Gastrocnemius medialis (tissue), 4 donors: ENCODE measurements around the gene GNB1. TPM values are rescaled to one million over a fixed set of nuclear protein-coding genes. Genes with fewer than 3 reads are reported as not detected.
A peak's percentile ranks its signal among the peaks of the same experiment; 100 is the strongest.

Source experiments
- ATAC-seq, 2 donors: fragments of 150-250 bp; one replicate each; pipeline ENCODE4 v1.9.1; 2016
- DNase-seq, 2 donors: peaks; one replicate each; pipeline ENCODE4 v3.0.0-alpha.2; 2019
- H3K27ac ChIP-seq, 4 donors: fragments of 200-600 bp; sonication (generic); 1 replicate in 1 of 4; 2 replicates in 3 of 4; pipeline ENCODE4 v1.5.1; 2016 to 2018; ENCODE audit warnings: mild to moderate bottlenecking in 2 of 4, moderate library complexity in 1 of 4
- H3K27me3 ChIP-seq, 3 donors: fragments of 200-600 bp; sonication (generic) in 2 of 3; 1 replicate in 1 of 3; 2 replicates in 2 of 3; pipeline versions ENCODE4 v1.5.1 to v1.6.0; 2016 to 2019; ENCODE audit warnings: mild to moderate bottlenecking in 1 of 3, moderate library complexity in 1 of 3
- H3K36me3 ChIP-seq, 2 donors: fragments of 200-600 bp; sonication (generic) in 1 of 2; one replicate each; pipeline ENCODE4 v1.5.1; 2017 to 2018
- H3K4me1 ChIP-seq, 2 donors: fragments of 200-600 bp; sonication (generic) in 1 of 2; one replicate each; pipeline ENCODE4 v1.5.1; 2016 to 2017; ENCODE audit warnings: mild to moderate bottlenecking in 2 of 2
- H3K4me3 ChIP-seq, 4 donors: fragments of 200-600 bp; sonication (generic) in 3 of 4; 1 replicate in 1 of 4; 2 replicates in 3 of 4; pipeline ENCODE4 v1.5.1; 2016 to 2019; ENCODE audit warnings: mild to moderate bottlenecking in 2 of 4
- H3K9me3 ChIP-seq, 3 donors: fragments of 200-600 bp; sonication (generic) in 2 of 3; 1 replicate in 1 of 3; 2 replicates in 2 of 3; pipeline ENCODE4 v1.5.1; 2016 to 2019
- CTCF ChIP-seq, 5 experiments: fragments of 450-650 bp in 3 of 5; fragments of 200-600 bp in 2 of 5; sonication (generic) in 2 of 5; IDR thresholded peaks in 4 of 5; conservative IDR thresholded peaks in 1 of 5; 1 replicate in 4 of 5; 2 replicates in 1 of 5; pipeline ENCODE4 v1.5.1; 2016 to 2019; ENCODE audit warnings: antibody characterized with exemption in 5 of 5, mild to moderate bottlenecking in 3 of 5, moderate library complexity in 3 of 5
- POLR2A ChIP-seq, 2 donors: fragments of 450-650 bp; IDR thresholded peaks; one replicate each; pipeline ENCODE4 v1.6.1; 2017; ENCODE audit warnings: antibody characterized with exemption in 2 of 2, mild to moderate bottlenecking in 2 of 2, moderate library complexity in 2 of 2
- in situ Hi-C, 4 donors: fragments of 200-750 bp; cut with MboI; loops; one replicate each; pipeline versions ENCODE4 v1.15.0 to v1.8.0; 2017; ENCODE audit warnings: low sequenced_read_pairs in 4 of 4
- intact Hi-C: fragments of 100-400 bp; cut with DNase I; formaldehyde crosslinking; loops from one replicate; pipeline ENCODE4 v1.15.1; 2023; ENCODE audit warnings: low total_unique reads
- total RNA-seq, 4 donors: library from RNA; depleted of rRNA; stranded (reverse); fragments of >200 nt; gene quantifications; one replicate each; pipeline versions ENCODE4 v1.1.0 to v1.2.3, GENCODE V29; 2016

Gene GNB1
- total RNA-seq, 4 donors from 2014 or later, result 29.9 to 44.1 (median 37.2) TPM

- no peak overlapping the region for H3K27ac ChIP-seq
- in situ Hi-C loops (no loop called here), intact Hi-C loops (no loop called here)
- ATAC-seq, result no peak
- no peak for DNase-seq
- H3K27me3 ChIP-seq, result no peaks in the 10 kb centered on the region
- no peaks in the 10 kb centered on the region for H3K36me3 ChIP-seq
- H3K9me3 ChIP-seq, result no peaks in the 10 kb centered on the region
- TF ChIP-seq POLR2A (IDR thresholded peaks at IDR 0.05) (no peak), CTCF (IDR thresholded peaks at IDR 0.05 in 4 of 5, conservative IDR thresholded peaks at IDR 0.05 in 1 of 5) (no peak)
- peaks cover 26 to 37% of the 10 kb centered on the region in 2 donors for H3K4me1 ChIP-seq
- H3K4me3 ChIP-seq, result no peak overlapping the region
Measured at GRCh38 chr1:1852619-1853414, 38.1 kb downstream of the GNB1 start.

GRCh38 chr1:1847890-1848289 is 43.0 kb downstream of the GNB1 start:
- intact Hi-C loops (loop anchor here (5.0 kb wide), 1 partner anchor 456 kb away; no protein-coding TSS in a partner anchor), in situ Hi-C loops (loop anchor here in 1 of 4 donors (10.0 kb wide), 1 partner anchor 57 kb away; no protein-coding TSS in a partner anchor)
- DNase-seq (no peak), ATAC-seq (no peak)
- Histone ChIP-seq H3K4me3 (no peak overlapping the region), H3K36me3 (no peaks in the 10 kb centered on the region), H3K9me3 (no peaks in the 10 kb centered on the region), H3K27ac (peak overlapping the region; percentile 36 to 64 (median 46)), H3K4me1 (peaks cover 35 to 36% of the 10 kb centered on the region in 2 donors), H3K27me3 (no peaks in the 10 kb centered on the region)
- no peak for TF ChIP-seq POLR2A (IDR thresholded peaks at IDR 0.05)
- no peak for TF ChIP-seq CTCF (IDR thresholded peaks at IDR 0.05 in 4 of 5, conservative IDR thresholded peaks at IDR 0.05 in 1 of 5)

- intact Hi-C loops, result loop anchor here (5.0 kb wide), 1 partner anchor 455 kb away; no protein-coding TSS in a partner anchor
- Histone ChIP-seq H3K36me3 (no peaks in the 10 kb centered on the region), H3K27ac (peak overlapping the region; percentile 36 to 64 (median 46)), H3K4me1 (peaks cover 41 to 42% of the 10 kb centered on the region in 2 donors), H3K9me3 (no peaks in the 10 kb centered on the region), H3K27me3 (no peaks in the 10 kb centered on the region), H3K4me3 (no peak overlapping the region)
- peak; percentile 33 to 65 for ATAC-seq
- in situ Hi-C loops, result loop anchor here in 1 of 4 donors (10.0 kb wide), 1 partner anchor 58 kb away; no protein-coding TSS in a partner anchor
- no peak for TF ChIP-seq POLR2A (IDR thresholded peaks at IDR 0.05)
- TF ChIP-seq CTCF (IDR thresholded peaks at IDR 0.05 in 4 of 5, conservative IDR thresholded peaks at IDR 0.05 in 1 of 5), result no peak
- no peak for DNase-seq
Measured at GRCh38 chr1:1847061-1847850, 43.6 kb downstream of the GNB1 start.

GRCh38 chr1:1846386-1846918 is 44.4 kb downstream of the GNB1 start:
- Histone ChIP-seq H3K36me3 (no peaks in the 10 kb centered on the region), H3K27ac (peak overlapping the region; percentile 36 to 64 (median 46)), H3K9me3 (no peaks in the 10 kb centered on the region), H3K4me3 (no peak overlapping the region), H3K27me3 (no peaks in the 10 kb centered on the region), H3K4me1 (peaks cover 48% of the 10 kb centered on the region in 2 donors)
- intact Hi-C loops (loop anchor here (5.0 kb wide), 1 partner anchor 454 kb away; no protein-coding TSS in a partner anchor), in situ Hi-C loops (loop anchor here in 1 of 4 donors (10.0 kb wide), 1 partner anchor 58 kb away; no protein-coding TSS in a partner anchor)
- TF ChIP-seq POLR2A (IDR thresholded peaks at IDR 0.05) (no peak), CTCF (IDR thresholded peaks at IDR 0.05 in 4 of 5, conservative IDR thresholded peaks at IDR 0.05 in 1 of 5) (no peak)
- DNase-seq, result no peak
- ATAC-seq, result no peak
